ENCODE results near the gene DNASE1L1. TPM values are rescaled to one million over a fixed set of nuclear protein-coding genes. Genes with fewer than 3 reads are reported as not detected.
A peak's percentile ranks its signal among the peaks of the same experiment; 100 is the strongest.

DNASE1L1 gene
- total RNA-seq, 1 donor from 2014 or later: 52.5 TPM

DNA sequence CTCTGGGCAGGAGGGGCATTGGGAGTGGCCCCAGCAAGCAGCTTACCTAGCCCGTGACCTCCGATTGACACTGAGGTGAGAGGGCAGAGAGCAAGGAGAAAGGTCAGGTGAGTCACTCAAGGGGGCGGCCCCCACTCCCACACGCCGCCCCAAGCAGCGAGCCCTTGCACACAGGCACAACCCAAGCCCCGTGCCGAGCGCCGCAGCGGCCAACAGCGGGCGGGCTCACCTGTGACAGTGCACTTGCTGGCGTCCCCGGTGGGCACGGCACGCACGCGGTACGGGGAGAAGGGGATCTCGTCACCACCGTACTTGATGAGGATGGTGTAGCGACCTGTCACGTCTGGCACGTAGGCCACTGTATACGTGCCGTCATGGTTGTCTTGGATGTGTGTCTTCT is 51.8 kb downstream of the DNASE1L1 start:
- Histone ChIP-seq H3K36me3 (peaks cover 88 to 96% of the 10 kb centered on the region in 2 donors), H3K9me3 (no peaks in the 10 kb centered on the region), H3K4me3 (no peak overlapping the region), H3K27ac (no peak overlapping the region), H3K4me1 (peaks cover 0 to 10% of the 10 kb centered on the region in 2 donors), H3K27me3 (no peaks in the 10 kb centered on the region)
- DNase-seq (ENCODE audit: low spot score in 2 of 2): no peak
- TF ChIP-seq, protein P1, sequence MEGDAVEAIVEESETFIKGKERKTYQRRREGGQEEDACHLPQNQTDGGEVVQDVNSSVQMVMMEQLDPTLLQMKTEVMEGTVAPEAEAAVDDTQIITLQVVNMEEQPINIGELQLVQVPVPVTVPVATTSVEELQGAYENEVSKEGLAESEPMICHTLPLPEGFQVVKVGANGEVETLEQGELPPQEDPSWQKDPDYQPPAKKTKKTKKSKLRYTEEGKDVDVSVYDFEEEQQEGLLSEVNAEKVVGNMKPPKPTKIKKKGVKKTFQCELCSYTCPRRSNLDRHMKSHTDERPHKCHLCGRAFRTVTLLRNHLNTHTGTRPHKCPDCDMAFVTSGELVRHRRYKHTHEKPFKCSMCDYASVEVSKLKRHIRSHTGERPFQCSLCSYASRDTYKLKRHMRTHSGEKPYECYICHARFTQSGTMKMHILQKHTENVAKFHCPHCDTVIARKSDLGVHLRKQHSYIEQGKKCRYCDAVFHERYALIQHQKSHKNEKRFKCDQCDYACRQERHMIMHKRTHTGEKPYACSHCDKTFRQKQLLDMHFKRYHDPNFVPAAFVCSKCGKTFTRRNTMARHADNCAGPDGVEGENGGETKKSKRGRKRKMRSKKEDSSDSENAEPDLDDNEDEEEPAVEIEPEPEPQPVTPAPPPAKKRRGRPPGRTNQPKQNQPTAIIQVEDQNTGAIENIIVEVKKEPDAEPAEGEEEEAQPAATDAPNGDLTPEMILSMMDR (IDR thresholded peaks at IDR 0.05): no peak
- intact Hi-C loops (cut with DNase I): no loop called here

DNA sequence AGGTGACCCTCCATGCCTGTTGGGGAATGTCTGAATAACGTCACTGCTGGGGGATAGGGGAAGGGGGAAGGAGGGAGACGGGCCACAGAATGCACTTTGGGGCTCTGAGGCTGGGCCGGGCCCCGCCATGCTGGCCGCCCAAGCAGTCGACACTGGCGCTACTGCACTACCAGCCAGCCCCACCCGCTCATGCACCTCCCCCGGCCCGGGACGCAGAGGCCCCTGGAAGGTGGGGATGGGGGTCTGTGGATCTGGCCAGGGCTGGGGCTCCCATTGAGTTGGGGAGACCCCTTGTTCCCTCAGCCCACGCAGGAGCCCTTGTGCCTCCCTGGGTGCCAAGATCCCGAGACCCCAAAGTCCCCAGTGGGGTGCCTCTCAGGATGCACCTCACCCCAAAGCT is 52.5 kb downstream of the DNASE1L1 start:
- peak overlapping the region in 1 of 2 donors; percentile 6 for H3K27ac ChIP-seq
- intact Hi-C loops (cut with DNase I): no loop called here
- H3K4me1 ChIP-seq: peaks cover 0 to 10% of the 10 kb centered on the region in 2 donors
- TF ChIP-seq, protein P1 (IDR thresholded peaks at IDR 0.05): no peak
- H3K4me3 ChIP-seq: no peak overlapping the region
- H3K9me3 ChIP-seq: no peaks in the 10 kb centered on the region
- peaks cover 88 to 96% of the 10 kb centered on the region in 2 donors for H3K36me3 ChIP-seq
- no peaks in the 10 kb centered on the region for H3K27me3 ChIP-seq
- DNase-seq (ENCODE audit: low spot score in 2 of 2): no peak

- Histone ChIP-seq H3K9me3 (no peaks in the 10 kb centered on the region), H3K4me3 (no peak overlapping the region), H3K36me3 (peaks cover 91 to 99% of the 10 kb centered on the region in 2 donors), H3K4me1 (peaks cover 0 to 10% of the 10 kb centered on the region in 2 donors), H3K27ac (peak overlapping the region in 1 of 2 donors; percentile 6), H3K27me3 (no peaks in the 10 kb centered on the region)
- intact Hi-C loops (cut with DNase I): no loop called here
- TF ChIP-seq, protein P1 (IDR thresholded peaks at IDR 0.05): no peak
- no peak for DNase-seq (ENCODE audit: low spot score in 2 of 2)
Measured at GRCh38 chrX:154355776-154356140, 53.3 kb downstream of the DNASE1L1 start.

DNA sequence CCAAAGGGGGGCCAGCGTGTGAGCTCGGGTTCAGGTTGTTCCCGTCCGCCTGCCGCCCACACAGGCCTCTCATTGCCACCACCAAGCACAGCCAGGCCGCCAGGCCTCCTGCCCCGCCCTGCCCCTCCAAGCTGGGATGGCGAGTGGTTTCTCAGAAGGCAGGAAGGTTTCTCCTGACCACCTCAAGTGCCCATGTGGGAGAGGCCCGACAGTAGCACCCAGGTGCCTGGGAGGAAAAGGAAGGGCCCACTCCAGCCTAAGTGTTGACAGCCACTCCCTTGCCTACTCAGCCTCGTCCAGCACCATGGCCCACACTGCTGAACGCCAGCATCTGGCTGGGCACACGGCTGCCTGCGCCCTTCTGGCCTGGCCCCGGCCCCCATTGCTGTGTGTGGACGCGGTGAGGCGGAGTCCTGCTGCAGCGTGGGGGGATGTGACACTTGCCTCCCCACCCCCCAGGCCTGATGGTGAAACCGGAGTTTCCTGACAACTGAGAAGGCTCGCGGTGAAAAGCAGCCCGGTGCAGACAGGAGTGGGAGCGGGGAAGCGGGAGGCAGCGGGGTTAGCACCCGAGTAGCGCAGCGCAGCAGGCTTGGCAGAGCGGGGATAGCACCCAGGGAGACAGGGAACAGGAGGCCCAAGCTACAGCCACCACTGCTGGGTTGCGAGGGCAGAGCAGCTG is 53.8 kb downstream of the DNASE1L1 start:
- intact Hi-C loops (cut with DNase I): no loop called here
- peaks cover 92 to 100% of the 10 kb centered on the region in 2 donors for H3K36me3 ChIP-seq
- no peak for DNase-seq (ENCODE audit: low spot score in 2 of 2)

GRCh38 chrX:154354516-154354915 is 54.5 kb downstream of the DNASE1L1 start:
- TF ChIP-seq, protein P1 (IDR thresholded peaks at IDR 0.05): no peak
- no peak overlapping the region for H3K4me3 ChIP-seq
- intact Hi-C loops (cut with DNase I): no loop called here
- peaks cover 0 to 6% of the 10 kb centered on the region in 2 donors for H3K4me1 ChIP-seq
- no peaks in the 10 kb centered on the region for H3K9me3 ChIP-seq
- no peaks in the 10 kb centered on the region for H3K27me3 ChIP-seq
- DNase-seq (ENCODE audit: low spot score in 2 of 2): no peak
- H3K27ac ChIP-seq: no peak overlapping the region
- peaks cover 93 to 100% of the 10 kb centered on the region in 2 donors for H3K36me3 ChIP-seq

More for the DNA sequence above, 53.8 kb downstream of the DNASE1L1 start:
- H3K4me3 ChIP-seq: no peak overlapping the region
- peaks cover 0 to 7% of the 10 kb centered on the region in 2 donors for H3K4me1 ChIP-seq
- H3K27ac ChIP-seq: peak overlapping the region in 1 of 2 donors; percentile 6
- no peaks in the 10 kb centered on the region for H3K9me3 ChIP-seq
- no peaks in the 10 kb centered on the region for H3K27me3 ChIP-seq
- TF ChIP-seq, protein P1 (IDR thresholded peaks at IDR 0.05): no peak
